HPDE6-E6E7 (cell line): ENCODE data around the gene LCOR.
A peak's percentile ranks its signal among the peaks of the same experiment; 100 is the strongest.

Source experiments
- DNase-seq: peaks from one replicate; pipeline ENCODE4 v3.0.0; 2011; ENCODE audit warnings: missing footprints; ENCODE audit errors: extremely low spot score

Gene LCOR

DNA sequence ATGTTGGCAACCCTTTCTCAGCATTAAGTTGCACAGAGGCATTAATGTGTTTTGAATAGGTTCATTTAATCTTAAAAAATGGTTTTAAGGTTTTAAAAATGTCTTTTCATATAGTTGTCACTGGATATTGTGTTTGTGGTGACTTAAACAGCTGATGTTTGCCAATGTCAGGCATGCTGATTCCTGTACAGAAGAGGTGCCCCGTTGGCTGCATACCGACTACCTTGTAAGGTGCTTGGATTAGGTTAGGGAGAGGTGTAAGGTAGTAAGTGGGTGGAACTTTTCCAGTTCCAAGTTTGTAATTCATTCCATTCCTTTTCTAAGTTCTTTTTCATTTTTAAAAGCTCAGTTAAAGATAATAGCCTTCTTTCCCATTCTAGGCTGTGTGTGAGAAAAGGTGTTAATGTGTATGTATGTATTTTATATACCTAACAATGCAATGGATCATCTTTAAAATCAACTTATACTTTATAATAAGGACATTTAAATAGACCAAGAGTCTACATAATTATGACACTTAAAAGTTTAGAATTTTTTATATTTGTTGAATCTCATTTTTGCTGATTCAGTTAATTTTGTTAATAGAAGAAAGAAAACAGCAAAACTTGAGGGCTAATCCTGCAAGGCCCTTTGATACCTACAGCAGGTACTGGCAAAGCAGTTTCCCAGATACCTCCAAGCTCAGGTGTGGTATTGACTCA lies 155.2 kb downstream of the LCOR start:
- no peak for DNase-seq

DNA sequence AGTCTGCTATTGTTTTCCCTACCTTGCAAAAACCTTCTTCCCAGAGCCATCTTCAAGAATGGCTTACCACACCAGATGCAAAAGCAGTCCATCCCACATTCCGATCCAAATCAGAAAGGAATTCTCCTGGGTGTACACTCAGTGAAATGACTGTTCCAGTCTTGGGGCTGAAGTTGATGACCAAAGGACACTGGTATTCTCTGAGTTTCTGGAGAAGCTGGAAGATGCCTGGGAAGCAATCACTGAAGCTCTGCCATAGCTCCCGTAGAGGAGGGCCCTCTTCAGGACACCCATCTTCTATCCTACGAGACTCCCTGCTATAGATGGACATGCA lies 155.7 kb downstream of the LCOR start:
- no peak for DNase-seq

DNA sequence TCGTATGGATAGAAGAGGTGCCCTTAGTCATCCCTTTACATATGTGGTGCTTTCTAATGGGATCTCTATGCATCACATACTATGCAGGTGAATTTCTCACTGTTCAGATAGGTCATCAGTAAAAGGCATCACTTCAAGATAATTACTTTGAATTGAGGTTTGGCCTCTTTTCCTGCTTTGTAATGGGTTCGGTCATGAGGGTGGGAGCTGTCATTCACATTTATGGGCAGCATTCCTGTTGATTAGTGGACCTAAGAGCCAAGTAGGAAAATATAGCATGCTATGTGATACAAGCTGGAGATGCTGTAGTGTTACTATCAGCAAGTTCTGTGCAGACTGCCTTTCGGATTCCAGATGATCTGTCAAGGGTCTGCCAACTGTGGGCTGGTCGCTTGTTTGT lies 156.3 kb downstream of the LCOR start:
- DNase-seq = no peak

DNA sequence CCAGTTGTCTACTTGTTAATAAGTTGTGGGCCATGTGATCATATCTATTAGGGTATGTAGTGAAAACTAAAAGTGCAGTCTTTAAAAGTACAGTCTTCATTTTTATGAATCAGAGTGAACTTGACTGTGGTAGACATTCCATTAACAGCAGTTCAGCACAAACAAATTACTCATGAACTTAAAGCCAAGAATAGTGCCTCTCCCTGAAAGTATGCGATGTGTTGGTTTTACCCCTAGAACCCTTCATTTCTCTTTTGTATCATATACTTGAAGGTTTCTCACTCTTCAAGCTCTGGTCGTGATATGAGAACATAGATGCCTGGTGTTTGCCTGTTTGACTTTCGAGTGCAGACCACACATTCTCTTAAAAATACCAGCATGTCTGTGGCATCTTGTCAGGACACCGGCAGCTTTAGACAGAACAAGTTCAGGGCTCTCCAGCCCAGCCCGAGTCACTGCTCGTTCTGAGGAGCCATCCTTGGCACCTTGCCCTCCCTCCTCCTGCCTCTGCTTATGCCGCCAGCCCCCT lies 159.3 kb downstream of the LCOR start:
- DNase-seq = no peak

DNA sequence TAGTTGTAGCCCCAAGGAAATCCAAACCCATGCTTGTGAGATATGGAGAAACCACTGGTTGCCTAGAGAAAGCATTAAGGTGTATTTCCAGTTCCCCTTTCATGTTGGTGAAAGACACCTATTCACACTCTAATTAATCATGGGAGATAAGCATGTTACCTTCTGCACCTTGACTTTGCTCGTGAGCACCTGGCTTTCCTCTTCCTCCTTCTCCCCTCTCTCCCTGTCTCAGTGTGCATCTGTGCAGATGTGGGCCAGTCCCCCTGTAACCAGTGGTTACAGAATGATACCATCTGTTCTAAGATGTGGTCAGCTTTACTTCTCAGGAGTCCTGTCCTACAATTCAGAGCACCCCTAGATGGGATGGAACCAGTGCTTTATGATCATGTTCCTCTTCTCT lies 160.6 kb downstream of the LCOR start:
- DNase-seq = no peak

DNA sequence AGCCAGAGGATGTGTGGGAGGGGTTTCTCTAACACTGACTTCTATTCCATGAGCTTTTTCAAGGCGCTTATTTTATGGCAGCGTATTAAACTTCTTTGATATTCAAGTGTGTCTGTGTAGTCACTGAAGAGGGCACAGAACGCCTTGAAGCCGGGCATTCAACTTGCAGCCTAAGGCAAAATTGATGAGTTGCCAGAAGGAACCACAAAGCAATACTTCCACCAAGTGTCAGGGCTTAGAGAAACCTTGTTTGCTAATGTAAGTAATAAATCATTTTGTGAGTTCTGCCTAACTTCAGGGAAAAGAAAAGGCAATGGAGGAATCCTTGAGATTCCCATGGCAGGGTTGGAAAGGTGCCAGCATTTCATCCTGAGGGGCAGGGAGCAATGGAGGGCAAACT lies 163.8 kb downstream of the LCOR start:
- DNase-seq = no peak

DNA sequence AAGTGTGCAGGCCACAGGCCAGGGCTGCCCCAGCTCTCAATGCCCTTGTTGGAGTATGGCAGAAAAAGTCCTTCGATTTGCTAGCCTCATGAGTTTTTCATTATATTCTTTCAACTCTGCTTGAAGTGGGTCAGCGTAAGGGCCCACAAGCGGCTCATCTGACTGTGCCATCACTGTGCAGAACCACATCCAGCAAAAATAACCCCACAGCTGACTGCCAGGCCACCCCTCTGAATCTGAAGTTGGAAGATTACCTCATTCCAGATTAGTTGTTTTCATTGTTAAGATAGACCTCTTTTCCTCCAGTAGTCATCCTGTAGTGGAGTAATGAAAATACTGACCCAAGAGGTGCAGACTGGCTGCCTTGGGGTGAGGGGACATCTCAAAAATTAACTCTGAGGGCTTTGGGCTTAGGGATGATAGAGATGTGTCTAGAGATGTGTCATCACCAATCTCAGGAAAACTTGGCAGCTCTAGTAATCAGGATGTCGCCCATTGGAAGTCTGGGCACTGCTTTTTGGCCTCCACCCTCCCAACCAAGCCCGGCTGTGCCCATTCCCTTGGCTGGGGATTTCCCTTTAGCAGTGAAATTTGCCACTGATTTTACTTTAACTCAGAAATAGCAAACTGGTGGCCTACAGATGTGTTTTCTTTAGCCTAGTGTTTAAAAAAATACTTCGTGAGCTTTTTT lies 164.3 kb downstream of the LCOR start:
- DNase-seq = no peak

DNA sequence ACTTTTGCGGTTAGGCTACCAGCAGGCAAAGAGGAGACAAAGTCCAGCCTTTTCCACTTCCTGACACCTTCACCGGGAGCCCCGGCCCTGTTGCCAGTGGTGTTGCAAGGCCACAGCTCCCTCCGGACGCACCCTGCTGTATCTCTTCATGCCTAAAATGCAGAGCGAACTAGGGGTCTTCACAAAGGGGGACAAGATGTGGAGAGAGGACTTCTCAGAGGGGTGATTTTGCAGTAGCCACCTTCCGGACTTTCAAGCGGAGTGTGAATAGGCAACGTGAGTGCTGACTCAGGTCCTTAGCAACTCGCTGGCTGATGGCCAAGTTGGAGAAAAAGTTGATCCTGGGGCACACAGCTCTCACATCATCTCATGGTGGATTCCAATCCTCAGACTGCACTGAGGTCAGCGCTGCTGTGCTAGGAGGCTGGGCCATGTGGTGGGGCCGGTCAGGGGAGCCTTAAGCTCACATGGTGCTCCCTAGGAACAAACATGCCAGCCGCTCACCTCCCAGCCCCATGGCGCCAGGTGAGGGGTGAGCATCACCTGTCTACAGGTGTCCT lies 166.3 kb downstream of the LCOR start:
- DNase-seq = peak; percentile 12

DNA sequence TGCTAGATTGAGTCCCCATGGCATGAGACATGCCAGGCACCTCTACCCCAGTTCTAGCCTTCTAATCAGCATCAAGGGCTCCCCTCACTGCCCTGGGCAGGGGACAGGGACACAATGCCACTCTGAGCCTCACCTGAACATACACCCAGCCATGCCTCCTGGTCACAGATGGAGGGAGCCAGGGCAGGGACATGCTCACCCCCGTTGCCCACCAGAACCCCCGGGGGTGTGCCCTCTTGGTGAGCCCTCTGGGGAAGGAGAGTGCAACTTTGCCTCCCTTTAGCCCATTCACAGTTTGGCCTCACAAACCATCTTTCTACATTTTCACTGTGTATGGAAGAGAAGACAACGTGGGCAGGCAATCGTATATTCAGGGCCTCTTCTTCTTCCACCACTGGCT lies 167.2 kb downstream of the LCOR start:
- DNase-seq = no peak

DNA sequence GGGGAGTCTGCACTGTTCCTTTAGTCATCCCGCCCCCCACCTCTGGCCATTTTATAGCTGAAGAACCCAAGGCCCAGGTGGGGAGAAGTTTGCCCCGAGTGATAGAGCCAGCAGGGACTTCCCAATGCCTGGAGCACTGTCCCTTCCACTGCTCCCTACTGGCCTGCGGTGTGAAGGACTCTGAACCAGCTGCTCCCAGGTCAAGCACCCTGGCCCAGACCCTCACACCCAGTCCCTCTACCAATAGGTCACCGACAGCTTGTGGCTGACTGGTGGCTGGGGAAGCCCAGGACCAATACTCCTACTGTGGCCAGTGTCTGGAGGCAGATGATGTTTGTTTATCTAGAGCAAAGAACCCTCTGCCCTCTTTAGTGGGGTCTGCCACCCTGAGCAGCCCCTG lies 167.9 kb downstream of the LCOR start:
- DNase-seq = no peak

DNA sequence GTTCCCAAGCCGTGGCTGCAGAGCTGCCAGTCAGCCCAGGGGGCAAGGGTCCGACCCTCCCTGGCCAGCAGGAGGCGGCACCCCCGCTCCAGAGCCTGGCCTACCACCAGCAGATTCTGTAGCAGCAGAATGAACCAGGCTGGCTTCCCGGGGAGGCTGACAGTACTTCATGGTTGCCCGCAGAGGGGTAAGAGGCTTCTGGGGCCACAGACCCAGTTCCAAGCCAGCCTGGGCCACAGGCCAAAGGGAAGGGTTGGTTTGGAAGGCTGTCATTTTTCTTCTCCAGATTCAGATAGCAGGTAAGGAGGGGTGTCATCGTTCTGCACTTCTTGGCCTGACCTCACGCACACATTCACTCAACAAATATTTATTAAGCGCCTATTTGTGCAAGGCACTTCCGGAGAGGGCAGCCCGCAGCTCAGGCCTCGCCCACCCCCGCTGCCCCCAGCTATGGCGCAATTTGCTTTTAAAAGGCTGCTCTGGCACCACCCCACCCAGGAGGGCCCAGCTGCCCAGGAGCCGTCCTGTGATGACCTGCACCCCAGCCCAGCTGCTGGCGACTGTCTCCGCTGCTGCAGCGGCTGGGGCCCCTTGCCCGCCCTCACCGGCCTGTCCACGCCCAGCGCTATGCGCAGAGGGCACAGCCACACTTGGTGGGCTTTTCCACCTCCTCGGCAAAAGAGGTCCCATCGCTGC lies 168.5 kb downstream of the LCOR start:
- no peak for DNase-seq

DNA sequence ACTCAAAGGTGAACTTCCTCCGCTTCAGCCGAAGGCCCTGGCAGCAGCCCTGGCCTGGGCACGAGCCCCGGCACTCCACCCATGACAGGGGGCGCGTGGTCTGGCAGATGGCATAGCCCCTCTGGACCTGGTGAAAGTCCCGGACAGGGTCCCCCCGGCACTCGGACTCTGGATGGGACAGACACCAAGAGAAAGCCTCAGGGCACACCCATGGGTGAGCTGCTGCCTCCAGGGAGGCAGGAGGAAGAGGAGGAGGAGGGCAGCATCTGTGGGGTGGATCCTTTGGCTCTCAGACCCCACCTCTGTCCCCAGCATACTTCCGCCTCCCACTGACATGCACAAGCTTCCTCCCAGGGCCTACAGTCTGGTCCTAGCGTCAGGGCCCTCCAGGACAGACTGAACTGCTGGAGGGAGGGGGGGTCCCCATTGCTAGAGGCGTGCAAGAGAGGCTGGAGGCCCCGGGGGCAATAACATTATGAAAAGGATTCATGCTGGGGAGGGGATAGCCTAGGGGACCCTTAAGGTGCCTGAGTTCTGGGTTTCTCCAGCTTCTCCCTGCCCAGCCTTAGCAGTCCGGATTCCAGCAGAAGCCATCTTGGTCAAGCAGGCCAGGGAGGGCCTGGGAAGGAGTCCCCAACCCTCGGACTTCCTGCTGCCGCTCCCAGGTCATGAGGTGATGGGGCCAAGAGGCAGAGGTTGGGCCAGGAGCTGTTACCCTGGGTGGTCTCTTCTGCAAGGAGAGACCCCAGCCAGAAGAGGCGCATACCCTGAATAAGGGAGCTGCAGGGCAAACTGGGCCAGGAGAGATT lies 169.3 kb downstream of the LCOR start:
- no peak for DNase-seq

DNA sequence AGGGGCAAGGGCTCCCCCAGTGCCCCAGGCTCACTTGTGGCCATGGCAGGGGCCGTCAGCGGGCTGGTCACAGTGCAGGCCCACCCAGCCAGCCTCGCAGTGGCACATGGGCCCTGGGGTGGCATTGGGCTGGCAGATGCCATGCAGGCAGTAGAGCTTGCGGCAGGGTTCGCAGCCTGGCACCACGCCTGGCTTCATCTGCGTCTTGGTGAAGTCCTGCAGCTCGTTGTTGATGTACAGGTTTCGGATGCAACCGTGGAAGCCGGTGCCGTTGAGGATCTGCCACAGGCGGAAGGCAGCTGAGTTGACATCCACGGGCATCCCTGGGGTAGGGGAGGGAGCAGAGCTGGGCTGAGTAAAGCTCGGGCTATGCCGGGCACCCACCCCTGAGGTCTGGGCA lies 170.6 kb downstream of the LCOR start:
- DNase-seq = no peak

DNA sequence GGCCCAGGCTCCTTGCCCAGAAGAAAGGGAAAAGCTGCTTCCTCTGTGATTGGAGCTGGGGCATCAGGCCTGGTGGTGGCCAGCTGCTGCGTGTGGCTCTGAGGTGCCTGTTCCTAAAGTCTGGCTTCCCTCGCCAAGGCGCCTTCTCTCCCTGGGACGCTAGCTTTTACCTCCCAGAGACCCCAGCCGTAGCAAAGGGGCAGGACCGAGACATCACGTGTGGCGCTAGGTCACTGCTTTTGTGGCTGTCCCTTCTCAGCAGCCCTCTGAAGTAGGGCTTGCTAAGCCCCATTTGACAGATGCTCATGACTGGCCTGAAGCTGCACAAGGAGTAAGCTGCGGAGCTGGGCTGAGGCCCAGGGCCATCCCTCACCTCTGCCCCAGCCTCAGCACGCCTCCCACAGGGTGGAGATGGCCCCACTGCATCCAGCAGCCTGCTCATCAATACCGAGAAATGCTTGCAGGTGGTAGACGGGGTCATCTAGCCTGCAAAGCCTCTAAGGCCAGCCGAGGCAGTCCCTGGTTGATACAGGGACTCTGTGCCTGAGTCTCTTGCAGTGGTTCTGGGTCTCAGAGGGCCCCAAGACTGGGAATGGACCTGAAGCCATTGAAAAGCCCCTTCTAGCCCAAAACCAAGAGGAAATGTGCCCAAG lies 171.2 kb downstream of the LCOR start:
- DNase-seq = no peak

DNA sequence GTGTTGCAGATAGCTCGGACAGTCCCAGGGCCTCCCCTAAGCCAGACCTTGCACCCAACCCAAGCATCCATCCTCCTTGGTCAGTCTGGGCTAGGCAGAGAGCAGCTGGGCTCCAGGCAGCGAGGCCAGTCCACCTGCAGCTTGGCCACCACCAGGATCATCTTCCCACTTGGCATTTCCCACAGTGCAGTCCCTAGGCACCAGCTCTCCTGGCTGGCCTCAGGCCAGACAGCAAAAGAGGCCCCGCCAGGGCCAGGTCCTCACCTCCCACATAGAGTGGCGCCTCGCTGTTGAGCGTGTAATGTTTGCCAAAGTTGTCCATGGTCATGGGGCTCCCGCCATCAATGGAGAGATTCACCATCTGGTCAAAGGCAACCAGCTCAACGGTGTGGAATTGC lies 171.7 kb downstream of the LCOR start:
- no peak for DNase-seq

DNA sequence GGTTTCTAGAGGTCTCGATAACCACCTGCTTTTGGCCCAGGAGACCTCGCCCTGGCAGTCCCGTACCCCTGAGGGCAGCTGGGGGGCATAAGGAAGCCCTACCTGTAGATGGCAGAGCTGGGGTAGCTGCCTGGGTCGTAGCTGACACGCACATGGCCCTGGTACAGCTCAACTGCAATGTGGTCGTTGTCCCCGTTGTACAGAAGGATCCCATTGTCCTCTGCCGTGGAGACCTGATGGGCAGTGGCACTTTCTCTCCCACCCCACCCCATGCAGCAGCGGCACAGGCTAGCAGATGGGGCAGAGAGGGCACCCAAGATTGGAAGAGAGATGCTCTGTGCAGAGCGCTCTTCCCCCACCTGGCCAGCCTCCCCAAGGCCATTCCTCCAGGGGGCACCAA lies 172.5 kb downstream of the LCOR start:
- DNase-seq = no peak

DNA sequence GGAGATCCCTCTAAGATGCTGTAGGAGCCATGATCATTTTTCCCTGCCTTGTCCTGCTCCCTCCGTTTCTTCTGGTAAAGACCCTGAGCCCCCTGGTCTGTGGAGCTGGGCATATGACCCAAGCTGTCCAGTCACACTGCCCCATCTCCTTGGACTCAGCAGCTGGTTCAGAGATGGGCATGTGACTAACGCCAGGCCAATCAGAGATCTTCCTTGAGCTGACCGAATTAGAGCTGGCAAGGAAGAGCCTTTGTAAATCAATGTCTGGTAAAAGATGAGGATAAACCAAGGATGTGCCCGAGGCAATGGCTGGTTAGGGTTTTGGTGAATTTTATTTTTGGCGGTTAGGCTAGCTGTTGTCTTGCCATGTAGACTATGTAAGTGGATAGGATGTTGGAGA lies 173.3 kb downstream of the LCOR start:
- DNase-seq = no peak

DNA sequence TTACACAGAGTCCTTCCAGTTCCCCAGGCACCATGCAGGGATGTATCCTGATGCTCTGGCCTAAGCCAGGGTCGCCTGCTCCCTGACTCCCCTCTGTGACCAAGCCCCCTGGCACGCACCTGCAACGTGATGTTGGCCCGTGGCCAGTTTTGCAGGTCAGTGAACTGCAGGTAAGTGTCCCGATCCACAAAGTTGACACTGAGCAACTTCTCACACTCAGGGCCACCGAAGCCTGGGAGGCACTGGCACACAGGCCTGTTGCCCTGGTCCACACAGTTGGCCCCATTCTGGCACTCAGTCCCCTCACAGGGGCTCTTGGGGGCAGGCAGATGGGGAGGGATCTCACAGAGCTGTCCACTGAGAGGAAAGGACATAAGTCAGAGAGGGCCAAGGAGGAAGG lies 174.3 kb downstream of the LCOR start:
- no peak for DNase-seq

DNA sequence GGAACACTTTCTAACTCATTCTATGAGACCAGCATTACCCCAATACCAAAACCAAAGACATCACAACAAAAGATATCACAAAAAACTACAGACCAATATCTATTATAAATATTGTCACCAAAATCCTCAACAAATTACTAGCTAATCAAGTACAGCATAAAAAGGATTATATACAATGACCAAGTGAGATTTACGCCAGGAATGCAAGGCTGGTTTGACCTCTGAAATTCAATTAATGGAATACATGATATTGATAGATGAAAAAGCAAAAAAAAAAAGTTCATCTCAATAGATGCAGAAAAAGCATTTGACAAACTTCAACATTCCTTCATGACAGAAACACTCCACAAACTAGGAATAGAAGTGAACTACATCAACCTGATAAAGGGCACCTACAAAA lies 175.3 kb downstream of the LCOR start:
- DNase-seq = no peak

DNA sequence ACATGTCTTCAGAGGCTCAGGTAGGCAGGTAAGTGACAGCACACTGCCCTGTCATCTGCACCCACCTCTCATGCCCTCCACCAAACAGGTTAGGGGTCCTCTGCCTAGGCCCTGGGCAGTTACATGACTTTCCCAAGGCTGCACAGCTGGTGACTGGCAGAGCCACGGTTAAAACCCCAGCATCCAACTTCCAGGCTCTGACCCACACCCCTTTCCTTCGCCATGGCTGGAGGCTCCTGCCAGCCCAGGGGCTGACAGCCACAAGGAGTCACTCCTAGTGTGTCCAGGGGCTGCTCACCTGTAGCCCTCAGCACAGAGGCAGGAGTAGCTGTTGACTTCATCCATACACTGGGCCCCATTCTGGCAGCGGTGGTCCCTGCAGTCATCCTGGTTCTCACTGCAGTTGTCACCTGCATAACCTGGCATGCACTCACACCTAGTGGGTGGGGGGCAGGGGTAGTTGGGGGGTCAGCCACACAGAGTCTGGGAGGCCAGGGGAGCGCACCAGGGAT lies 178.7 kb downstream of the LCOR start:
- no peak for DNase-seq

DNA sequence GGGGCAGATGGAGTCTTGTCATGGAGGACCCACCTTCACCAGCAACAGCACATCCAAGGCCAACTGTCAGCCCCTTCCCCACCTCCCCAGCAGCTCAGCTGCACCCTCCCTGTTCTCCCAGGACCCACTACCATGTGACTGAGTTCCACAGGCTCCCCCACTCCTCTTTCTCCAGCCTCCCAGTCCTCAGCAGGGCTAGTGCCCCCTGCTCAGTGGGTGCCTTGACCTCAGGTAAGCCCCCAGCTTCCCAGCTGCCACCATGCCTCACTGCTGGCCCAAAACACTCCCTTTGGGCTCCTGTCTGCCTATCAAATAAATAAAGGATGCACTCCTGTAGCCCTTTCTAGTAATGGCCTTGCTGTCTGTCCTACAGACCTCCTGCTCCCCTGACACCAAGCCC lies 179.3 kb downstream of the LCOR start:
- no peak for DNase-seq
